ENCODE results near the gene ATP6V0E1. TPM values are rescaled to one million over a fixed set of nuclear protein-coding genes. Genes with fewer than 3 reads are reported as not detected.
A peak's percentile ranks its signal among the peaks of the same experiment; 100 is the strongest.

Gene ATP6V0E1
- total RNA-seq, 1 donor from 2014 or later = 272 TPM

DNA sequence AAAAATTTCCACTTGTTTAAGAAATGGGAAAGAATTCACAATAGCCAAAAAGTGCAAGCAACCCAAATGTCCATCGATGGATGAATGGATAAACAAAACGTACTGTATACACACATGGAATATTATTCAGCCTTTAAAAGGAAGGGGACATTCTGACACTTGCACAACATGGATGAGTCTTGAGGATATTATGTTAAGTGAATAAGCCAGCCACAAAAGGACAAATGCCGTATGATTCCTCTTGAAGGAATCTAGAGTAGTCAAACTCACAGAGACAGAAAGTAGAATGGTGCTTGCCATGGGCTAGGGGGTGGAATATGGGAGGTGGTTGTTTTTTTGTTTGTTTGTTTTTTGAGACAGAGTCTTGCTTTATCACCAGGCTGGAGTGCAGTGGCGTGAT is 3.8 kb upstream of the ATP6V0E1 start:
- no peak overlapping the region for H3K27ac Mint-ChIP-seq (ENCODE audit: unreplicated experiment)
- TF ChIP-seq, protein P1, sequence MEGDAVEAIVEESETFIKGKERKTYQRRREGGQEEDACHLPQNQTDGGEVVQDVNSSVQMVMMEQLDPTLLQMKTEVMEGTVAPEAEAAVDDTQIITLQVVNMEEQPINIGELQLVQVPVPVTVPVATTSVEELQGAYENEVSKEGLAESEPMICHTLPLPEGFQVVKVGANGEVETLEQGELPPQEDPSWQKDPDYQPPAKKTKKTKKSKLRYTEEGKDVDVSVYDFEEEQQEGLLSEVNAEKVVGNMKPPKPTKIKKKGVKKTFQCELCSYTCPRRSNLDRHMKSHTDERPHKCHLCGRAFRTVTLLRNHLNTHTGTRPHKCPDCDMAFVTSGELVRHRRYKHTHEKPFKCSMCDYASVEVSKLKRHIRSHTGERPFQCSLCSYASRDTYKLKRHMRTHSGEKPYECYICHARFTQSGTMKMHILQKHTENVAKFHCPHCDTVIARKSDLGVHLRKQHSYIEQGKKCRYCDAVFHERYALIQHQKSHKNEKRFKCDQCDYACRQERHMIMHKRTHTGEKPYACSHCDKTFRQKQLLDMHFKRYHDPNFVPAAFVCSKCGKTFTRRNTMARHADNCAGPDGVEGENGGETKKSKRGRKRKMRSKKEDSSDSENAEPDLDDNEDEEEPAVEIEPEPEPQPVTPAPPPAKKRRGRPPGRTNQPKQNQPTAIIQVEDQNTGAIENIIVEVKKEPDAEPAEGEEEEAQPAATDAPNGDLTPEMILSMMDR (IDR thresholded peaks at IDR 0.05) = no peak
- no peaks in the 10 kb centered on the region for H3K9me3 Mint-ChIP-seq (ENCODE audit: low read depth)
- DNase-seq (ENCODE audit: low spot score) = no peak
- no peaks in the 10 kb centered on the region for H3K27me3 Mint-ChIP-seq (ENCODE audit: low read depth)
- H3K4me3 Mint-ChIP-seq (ENCODE audit: unreplicated experiment) = no peak overlapping the region
- H3K4me1 Mint-ChIP-seq (ENCODE audit: low read depth) = peaks cover 6% of the 10 kb centered on the region
- H3K36me3 Mint-ChIP-seq (ENCODE audit: low read depth) = peaks cover 2% of the 10 kb centered on the region

DNA sequence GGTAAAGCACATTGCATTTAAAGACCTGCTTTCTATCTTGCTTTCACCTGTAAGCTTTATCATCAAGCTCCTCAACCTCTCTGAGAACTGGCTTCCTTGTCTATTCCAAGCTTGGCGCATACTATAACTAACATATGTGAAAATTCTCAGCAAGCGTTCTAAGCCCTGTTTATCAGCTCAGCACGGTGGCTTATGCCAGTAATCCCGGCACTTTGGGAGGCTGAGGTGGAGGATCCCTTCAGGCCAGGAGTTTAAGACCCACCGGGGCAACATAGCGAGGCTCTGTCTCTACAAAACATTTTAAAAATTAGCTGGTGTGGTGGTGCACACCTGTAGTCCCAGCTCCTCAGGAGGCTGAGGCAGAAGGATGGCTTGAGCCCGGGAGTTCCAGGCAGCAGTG is 1.6 kb upstream of the ATP6V0E1 start:
- Mint-ChIP-seq H3K27me3 (ENCODE audit: low read depth) (no peaks in the 10 kb centered on the region), H3K4me1 (ENCODE audit: low read depth) (peaks cover 23% of the 10 kb centered on the region), H3K27ac (ENCODE audit: unreplicated experiment) (no peak overlapping the region), H3K36me3 (ENCODE audit: low read depth) (peaks cover 4% of the 10 kb centered on the region), H3K9me3 (ENCODE audit: low read depth) (no peaks in the 10 kb centered on the region), H3K4me3 (ENCODE audit: unreplicated experiment) (no peak overlapping the region)
- no peak for DNase-seq (ENCODE audit: low spot score)
- TF ChIP-seq, protein P1 (IDR thresholded peaks at IDR 0.05) = no peak

DNA sequence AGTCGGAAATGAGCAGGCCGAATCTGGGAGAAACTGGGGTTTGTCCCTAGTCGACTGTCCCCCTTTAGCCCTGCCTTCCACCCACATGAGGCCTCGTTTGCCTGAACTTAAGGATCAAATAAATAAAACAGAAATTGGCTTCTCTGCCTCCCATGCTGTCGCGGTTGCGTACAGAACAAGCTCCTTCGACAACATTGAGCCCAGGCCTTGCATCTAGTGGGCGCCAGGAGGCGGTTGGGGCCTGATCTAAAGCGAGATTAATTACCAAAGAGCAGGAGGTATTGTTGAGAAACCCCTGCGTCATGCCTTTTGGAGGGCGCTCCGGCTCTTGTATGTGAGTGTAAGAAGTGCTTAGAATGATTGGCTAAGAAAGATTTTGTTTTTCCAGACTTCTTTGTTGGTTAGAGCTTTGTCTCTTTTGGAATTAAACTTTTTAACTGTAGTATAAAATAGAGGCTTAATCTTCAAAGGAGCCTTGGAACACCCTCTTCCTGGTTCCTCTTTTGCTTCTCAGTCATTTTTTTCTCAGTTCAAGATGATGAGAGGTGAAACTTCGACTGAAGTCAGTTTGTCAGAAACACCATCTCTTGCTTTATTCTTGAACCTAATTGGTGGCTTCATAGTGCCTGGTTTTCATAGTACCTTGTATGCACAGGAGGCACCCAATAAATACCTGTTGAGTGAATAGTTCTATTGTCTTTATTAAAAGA is 828 bp downstream of the ATP6V0E1 start:
- H3K4me3 Mint-ChIP-seq (ENCODE audit: unreplicated experiment) = peak overlapping the region; percentile 98
- no peak for DNase-seq (ENCODE audit: low spot score)
- H3K27ac Mint-ChIP-seq (ENCODE audit: unreplicated experiment) = peak overlapping the region; percentile 99
- H3K9me3 Mint-ChIP-seq (ENCODE audit: low read depth) = no peaks in the 10 kb centered on the region
- H3K27me3 Mint-ChIP-seq (ENCODE audit: low read depth) = no peaks in the 10 kb centered on the region
- TF ChIP-seq, protein P1 (IDR thresholded peaks at IDR 0.05) = peak; percentile 79
- peaks cover 23% of the 10 kb centered on the region for H3K4me1 Mint-ChIP-seq (ENCODE audit: low read depth)
- peaks cover 6% of the 10 kb centered on the region for H3K36me3 Mint-ChIP-seq (ENCODE audit: low read depth)

DNA sequence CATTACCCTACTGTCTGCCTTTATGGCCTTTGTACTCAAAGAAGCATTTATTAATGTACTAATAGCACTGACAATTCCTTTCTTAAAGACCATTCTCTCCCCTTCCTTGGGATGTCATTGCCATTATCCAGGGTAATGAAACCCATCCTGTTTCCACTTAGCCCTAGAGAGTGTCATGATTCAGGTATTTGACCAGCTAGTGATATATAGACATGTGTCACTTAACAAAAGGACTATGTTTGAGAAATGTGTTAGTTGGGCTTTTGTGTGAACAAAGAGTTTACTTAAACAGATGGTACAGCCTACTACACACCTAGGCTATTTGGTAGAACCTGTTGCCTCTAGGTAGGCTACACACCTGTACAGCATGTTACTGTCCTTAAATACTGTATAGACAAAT is 2.0 kb downstream of the ATP6V0E1 start:
- DNase-seq (ENCODE audit: low spot score) = no peak
- TF ChIP-seq, protein P1 (IDR thresholded peaks at IDR 0.05) = no peak
- H3K27ac Mint-ChIP-seq (ENCODE audit: unreplicated experiment) = peak overlapping the region; percentile 73
- H3K9me3 Mint-ChIP-seq (ENCODE audit: low read depth) = no peaks in the 10 kb centered on the region
- peak overlapping the region; percentile 98 for H3K4me3 Mint-ChIP-seq (ENCODE audit: unreplicated experiment)
- H3K27me3 Mint-ChIP-seq (ENCODE audit: low read depth) = no peaks in the 10 kb centered on the region
- peaks cover 23% of the 10 kb centered on the region for H3K4me1 Mint-ChIP-seq (ENCODE audit: low read depth)
- H3K36me3 Mint-ChIP-seq (ENCODE audit: low read depth) = peaks cover 6% of the 10 kb centered on the region

DNA sequence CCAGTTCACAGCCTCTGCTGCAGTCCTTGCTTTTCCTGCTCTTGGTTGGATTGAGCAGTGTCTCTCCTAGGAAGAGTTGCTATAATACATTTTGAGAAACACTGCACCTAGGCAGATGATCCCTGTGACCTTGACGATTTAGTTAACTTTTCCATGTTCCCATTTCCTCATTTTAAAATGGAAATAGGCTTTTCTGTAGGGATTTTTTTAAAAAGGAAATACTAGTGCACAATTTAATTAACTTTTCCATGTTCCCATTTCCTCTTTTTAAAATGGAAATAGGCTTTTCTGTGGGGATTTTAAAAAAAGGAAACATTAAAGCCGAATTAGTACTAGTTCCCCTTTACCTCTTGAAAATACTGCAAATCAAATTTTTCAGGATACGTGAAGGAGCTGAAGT is 4.7 kb downstream of the ATP6V0E1 start:
- TF ChIP-seq, protein P1 (IDR thresholded peaks at IDR 0.05) = no peak

More for the DNA sequence above, 4.7 kb downstream of the ATP6V0E1 start:
- Mint-ChIP-seq H3K4me1 (ENCODE audit: low read depth) (peaks cover 33% of the 10 kb centered on the region), H3K27me3 (ENCODE audit: low read depth) (no peaks in the 10 kb centered on the region), H3K9me3 (ENCODE audit: low read depth) (no peaks in the 10 kb centered on the region), H3K36me3 (ENCODE audit: low read depth) (peaks cover 17% of the 10 kb centered on the region), H3K27ac (ENCODE audit: unreplicated experiment) (no peak overlapping the region), H3K4me3 (ENCODE audit: unreplicated experiment) (no peak overlapping the region)
- no peak for DNase-seq (ENCODE audit: low spot score)
